ENCODE measurements around the gene P2RX4. TPM values are rescaled to one million over a fixed set of nuclear protein-coding genes. Genes with fewer than 3 reads are reported as not detected.
A peak's percentile ranks its signal among the peaks of the same experiment; 100 is the strongest.

Gene P2RX4
- total and polyA plus RNA-seq, 2 of the 13 experiments (the other 11 are each of a cell fraction or from before 2014, with no cell fraction given), result 13.8 to 30.8 TPM

DNA sequence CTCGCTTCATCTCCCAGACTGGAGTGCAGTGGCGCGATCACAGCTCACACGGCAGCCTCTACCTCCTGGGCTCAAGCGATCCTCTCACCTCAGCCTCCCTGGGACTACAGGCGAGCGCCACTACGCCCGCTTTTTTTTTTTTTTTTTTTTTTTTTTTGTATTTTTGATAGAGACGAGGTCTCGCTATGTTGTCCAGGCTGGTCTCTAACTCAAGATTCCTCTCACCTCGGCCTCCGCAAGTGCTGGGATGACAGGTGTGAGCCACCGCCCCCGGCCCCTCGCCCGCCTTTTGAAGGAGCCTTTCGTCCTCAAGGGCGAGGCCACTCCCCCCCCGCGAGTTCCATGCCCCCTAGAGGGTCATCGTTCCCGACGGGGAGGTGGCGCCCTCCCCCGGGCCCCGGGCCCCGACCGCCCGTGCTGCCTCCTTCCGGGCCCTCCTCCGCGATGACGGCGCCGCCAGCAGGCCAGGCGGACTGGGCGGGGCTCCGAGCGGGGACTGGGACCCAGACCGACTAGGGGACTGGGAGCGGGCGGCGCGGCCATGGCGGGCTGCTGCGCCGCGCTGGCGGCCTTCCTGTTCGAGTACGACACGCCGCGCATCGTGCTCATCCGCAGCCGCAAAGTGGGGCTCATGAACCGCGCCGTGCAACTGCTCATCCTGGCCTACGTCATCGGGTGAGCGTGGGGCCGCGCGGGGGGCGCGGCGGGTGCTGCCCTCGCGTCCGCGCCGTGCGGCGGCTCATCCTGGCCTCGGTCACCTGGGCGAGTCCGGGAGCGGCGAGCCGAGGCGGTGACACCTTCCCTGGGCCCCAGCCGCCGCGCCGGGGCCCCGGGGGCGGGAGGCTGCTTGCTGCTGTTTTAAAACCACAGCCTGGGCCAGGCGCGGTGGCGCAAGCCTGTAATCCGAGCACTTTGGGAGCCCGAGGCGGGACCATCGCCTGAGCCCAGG lies at the start of gene P2RX4 (continued):
- TF ChIP-seq TAF1 (CRISPR knock-in tag; IDR thresholded peaks at IDR 0.05) (peak; percentile 87), RBAK (CRISPR knock-in tag; IDR thresholded peaks at IDR 0.05) (no peak), NRL (CRISPR knock-in tag; IDR thresholded peaks at IDR 0.05; ENCODE audit: borderline replicate concordance) (peak; percentile 58; the same call in 1 of the 2 replicates), NAIF1 (CRISPR knock-in tag; IDR thresholded peaks at IDR 0.05; ENCODE audit: borderline replicate concordance) (peak; percentile 58; the same call in 1 of the 2 replicates), RCOR2 (CRISPR knock-in tag; IDR thresholded peaks at IDR 0.05) (no peak), ZNF691 (CRISPR knock-in tag; IDR thresholded peaks at IDR 0.05; ENCODE audit: borderline replicate concordance, low read depth) (peak; percentile 58; the same call in 1 of the 2 replicates), ZNF83 (CRISPR knock-in tag; IDR thresholded peaks at IDR 0.05; ENCODE audit: borderline replicate concordance) (no peak), ZNF781 (CRISPR knock-in tag; IDR thresholded peaks at IDR 0.05; ENCODE audit: borderline replicate concordance, not compliant biosample characterization) (no peak), NFKBIZ (CRISPR knock-in tag; IDR thresholded peaks at IDR 0.05) (no peak), IKZF1 (IDR thresholded peaks at IDR 0.05) (no peak), PHF21A (CRISPR knock-in tag; IDR thresholded peaks at IDR 0.05) (0 out of 2 replicates have a peak, but pooled peaks have one; percentile 24), SNRNP70 (IDR thresholded peaks at IDR 0.05; ENCODE audit: low read depth, low read length) (no peak), GATAD2A (CRISPR knock-in tag; IDR thresholded peaks at IDR 0.05) (no peak), CEBPG (CRISPR knock-in tag; IDR thresholded peaks at IDR 0.05) (peak; percentile 51), ZNF160 (CRISPR knock-in tag; IDR thresholded peaks at IDR 0.05) (0 out of 2 replicates have a peak, but pooled peaks have one; percentile 23), TEAD3 (CRISPR knock-in tag; optimal IDR thresholded peaks at IDR 0.05; ENCODE audit: borderline replicate concordance) (no peak), BORCS8-MEF2B (CRISPR knock-in tag; IDR thresholded peaks at IDR 0.05) (peak; percentile 49; the same call in 1 of the 2 replicates), ATF1 (CRISPR knock-in tag; IDR thresholded peaks at IDR 0.05) (no peak), ZSCAN21 (CRISPR knock-in tag; IDR thresholded peaks at IDR 0.05; ENCODE audit: borderline replicate concordance) (peak; percentile 84), ZNF263 (CRISPR knock-in tag; IDR thresholded peaks at IDR 0.05) (peak; percentile 37; the same call in 1 of the 2 replicates), TCF7L2 (IDR thresholded peaks at IDR 0.05; ENCODE audit: low read depth, low read length) (no peak), RARG (CRISPR knock-in tag; IDR thresholded peaks at IDR 0.05; ENCODE audit: low read depth) (no peak), GPN1 (CRISPR knock-in tag; IDR thresholded peaks at IDR 0.05; ENCODE audit: borderline replicate concordance) (no peak; the same call in 1 of the 2 replicates), ZNF232 (CRISPR knock-in tag; IDR thresholded peaks at IDR 0.05; ENCODE audit: borderline replicate concordance) (no peak; the same call in 1 of the 2 replicates)
- TF ChIP-seq, protein P1, sequence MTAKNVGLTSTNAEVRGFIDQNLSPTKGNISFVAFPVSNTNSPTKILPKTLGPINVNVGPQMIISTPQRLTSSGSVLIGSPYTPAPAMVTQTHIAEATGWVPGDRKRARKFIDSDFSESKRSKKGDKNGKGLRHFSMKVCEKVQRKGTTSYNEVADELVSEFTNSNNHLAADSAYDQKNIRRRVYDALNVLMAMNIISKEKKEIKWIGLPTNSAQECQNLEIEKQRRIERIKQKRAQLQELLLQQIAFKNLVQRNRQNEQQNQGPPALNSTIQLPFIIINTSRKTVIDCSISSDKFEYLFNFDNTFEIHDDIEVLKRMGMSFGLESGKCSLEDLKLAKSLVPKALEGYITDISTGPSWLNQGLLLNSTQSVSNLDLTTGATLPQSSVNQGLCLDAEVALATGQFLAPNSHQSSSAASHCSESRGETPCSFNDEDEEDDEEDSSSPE (CRISPR knock-in tag; IDR thresholded peaks at IDR 0.05), result peak; percentile 40
- TF ChIP-seq, protein P2, sequence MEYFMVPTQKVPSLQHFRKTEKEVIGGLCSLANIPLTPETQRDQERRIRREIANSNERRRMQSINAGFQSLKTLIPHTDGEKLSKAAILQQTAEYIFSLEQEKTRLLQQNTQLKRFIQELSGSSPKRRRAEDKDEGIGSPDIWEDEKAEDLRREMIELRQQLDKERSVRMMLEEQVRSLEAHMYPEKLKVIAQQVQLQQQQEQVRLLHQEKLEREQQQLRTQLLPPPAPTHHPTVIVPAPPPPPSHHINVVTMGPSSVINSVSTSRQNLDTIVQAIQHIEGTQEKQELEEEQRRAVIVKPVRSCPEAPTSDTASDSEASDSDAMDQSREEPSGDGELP (IDR thresholded peaks at IDR 0.05; ENCODE audit: borderline replicate concordance, low read depth), result peak; percentile 4; the same call in 1 of the 2 replicates
- TF ChIP-seq, protein P3, sequence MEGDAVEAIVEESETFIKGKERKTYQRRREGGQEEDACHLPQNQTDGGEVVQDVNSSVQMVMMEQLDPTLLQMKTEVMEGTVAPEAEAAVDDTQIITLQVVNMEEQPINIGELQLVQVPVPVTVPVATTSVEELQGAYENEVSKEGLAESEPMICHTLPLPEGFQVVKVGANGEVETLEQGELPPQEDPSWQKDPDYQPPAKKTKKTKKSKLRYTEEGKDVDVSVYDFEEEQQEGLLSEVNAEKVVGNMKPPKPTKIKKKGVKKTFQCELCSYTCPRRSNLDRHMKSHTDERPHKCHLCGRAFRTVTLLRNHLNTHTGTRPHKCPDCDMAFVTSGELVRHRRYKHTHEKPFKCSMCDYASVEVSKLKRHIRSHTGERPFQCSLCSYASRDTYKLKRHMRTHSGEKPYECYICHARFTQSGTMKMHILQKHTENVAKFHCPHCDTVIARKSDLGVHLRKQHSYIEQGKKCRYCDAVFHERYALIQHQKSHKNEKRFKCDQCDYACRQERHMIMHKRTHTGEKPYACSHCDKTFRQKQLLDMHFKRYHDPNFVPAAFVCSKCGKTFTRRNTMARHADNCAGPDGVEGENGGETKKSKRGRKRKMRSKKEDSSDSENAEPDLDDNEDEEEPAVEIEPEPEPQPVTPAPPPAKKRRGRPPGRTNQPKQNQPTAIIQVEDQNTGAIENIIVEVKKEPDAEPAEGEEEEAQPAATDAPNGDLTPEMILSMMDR (CRISPR knock-in tag; IDR thresholded peaks at IDR 0.05), result peak; percentile 81
